HCT116 (cell line): ENCODE data around the gene GDPD2.

ENCODE experiments used
- EZH2 ChIP-seq: fragments of 200-600 bp; sonication (generic); IDR thresholded peaks from 2 replicates; pipeline ENCODE4 v1.6.1; 2017; ENCODE audit warnings: antibody characterized with exemption, mixed run types
- EZH2phosphoT487 ChIP-seq: fragments of 200-600 bp; IDR thresholded peaks from 2 replicates; pipeline ENCODE4 v1.6.1; 2018; ENCODE audit warnings: antibody characterized with exemption, borderline replicate concordance
- POLR2A ChIP-seq: IDR thresholded peaks from 2 replicates; pipeline ENCODE4 v1.7.0; 2011; ENCODE audit warnings: borderline replicate concordance; ENCODE audit not compliant: insufficient read depth, insufficient read length; ENCODE audit errors: extremely low read depth
- SP1 ChIP-seq: IDR thresholded peaks from 2 replicates; pipeline ENCODE4 v1.6.1; 2012; ENCODE audit warnings: low read depth
- TF ChIP-seq, protein P1 (sequence below), 3 experiments: fragments of 200-600 bp in 1 of 3; sonication (generic) in 1 of 3; IDR thresholded peaks in 2 of 3; conservative IDR thresholded peaks in 1 of 3; 2 replicates each; pipeline ENCODE4 v1.5.1; 2012 to 2017; ENCODE audit warnings: low read depth in 2 of 3, low read length in 2 of 3, antibody characterized with exemption in 1 of 3, borderline replicate concordance in 1 of 3, control low read depth in 1 of 3, mild to moderate bottlenecking in 1 of 3, mixed read lengths in 1 of 3, mixed run types in 1 of 3, moderate library complexity in 1 of 3; ENCODE audit not compliant: insufficient read depth in 1 of 3
- TF ChIP-seq, protein P2 (sequence below): IDR thresholded peaks from 2 replicates; pipeline ENCODE4 v1.6.1; 2012; ENCODE audit warnings: low read depth

DNA sequence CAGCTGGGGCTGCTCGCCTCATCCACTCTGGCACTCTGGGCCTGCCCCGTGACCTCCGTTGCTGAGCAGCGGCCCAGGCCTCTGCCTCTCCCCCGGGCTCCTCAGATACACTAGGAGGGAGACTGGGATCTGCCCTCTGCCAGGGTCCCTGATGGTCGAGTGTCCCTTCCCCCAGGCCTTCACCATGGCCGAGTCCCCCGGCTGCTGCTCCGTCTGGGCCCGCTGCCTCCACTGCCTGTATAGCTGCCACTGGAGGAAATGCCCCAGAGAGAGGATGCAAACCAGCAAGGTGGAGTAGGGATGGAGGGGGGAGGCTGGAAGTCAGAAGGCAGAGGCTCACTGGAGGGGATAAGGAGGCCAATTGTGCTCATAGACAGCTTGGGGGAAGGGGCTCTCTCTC lies 1.7 kb downstream of the GDPD2 start:
- TF ChIP-seq, protein P1, sequence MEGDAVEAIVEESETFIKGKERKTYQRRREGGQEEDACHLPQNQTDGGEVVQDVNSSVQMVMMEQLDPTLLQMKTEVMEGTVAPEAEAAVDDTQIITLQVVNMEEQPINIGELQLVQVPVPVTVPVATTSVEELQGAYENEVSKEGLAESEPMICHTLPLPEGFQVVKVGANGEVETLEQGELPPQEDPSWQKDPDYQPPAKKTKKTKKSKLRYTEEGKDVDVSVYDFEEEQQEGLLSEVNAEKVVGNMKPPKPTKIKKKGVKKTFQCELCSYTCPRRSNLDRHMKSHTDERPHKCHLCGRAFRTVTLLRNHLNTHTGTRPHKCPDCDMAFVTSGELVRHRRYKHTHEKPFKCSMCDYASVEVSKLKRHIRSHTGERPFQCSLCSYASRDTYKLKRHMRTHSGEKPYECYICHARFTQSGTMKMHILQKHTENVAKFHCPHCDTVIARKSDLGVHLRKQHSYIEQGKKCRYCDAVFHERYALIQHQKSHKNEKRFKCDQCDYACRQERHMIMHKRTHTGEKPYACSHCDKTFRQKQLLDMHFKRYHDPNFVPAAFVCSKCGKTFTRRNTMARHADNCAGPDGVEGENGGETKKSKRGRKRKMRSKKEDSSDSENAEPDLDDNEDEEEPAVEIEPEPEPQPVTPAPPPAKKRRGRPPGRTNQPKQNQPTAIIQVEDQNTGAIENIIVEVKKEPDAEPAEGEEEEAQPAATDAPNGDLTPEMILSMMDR (IDR thresholded peaks at IDR 0.05 in 2 of 3, conservative IDR thresholded peaks at IDR 0.05 in 1 of 3; ENCODE audit: borderline replicate concordance in 1 of 3, insufficient read depth in 1 of 3, low read depth in 2 of 3, low read length in 2 of 3): no peak
- TF ChIP-seq, protein P2, sequence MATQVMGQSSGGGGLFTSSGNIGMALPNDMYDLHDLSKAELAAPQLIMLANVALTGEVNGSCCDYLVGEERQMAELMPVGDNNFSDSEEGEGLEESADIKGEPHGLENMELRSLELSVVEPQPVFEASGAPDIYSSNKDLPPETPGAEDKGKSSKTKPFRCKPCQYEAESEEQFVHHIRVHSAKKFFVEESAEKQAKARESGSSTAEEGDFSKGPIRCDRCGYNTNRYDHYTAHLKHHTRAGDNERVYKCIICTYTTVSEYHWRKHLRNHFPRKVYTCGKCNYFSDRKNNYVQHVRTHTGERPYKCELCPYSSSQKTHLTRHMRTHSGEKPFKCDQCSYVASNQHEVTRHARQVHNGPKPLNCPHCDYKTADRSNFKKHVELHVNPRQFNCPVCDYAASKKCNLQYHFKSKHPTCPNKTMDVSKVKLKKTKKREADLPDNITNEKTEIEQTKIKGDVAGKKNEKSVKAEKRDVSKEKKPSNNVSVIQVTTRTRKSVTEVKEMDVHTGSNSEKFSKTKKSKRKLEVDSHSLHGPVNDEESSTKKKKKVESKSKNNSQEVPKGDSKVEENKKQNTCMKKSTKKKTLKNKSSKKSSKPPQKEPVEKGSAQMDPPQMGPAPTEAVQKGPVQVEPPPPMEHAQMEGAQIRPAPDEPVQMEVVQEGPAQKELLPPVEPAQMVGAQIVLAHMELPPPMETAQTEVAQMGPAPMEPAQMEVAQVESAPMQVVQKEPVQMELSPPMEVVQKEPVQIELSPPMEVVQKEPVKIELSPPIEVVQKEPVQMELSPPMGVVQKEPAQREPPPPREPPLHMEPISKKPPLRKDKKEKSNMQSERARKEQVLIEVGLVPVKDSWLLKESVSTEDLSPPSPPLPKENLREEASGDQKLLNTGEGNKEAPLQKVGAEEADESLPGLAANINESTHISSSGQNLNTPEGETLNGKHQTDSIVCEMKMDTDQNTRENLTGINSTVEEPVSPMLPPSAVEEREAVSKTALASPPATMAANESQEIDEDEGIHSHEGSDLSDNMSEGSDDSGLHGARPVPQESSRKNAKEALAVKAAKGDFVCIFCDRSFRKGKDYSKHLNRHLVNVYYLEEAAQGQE: no peak
- TF ChIP-seq POLR2A: no peak
- no peak for TF ChIP-seq EZH2phosphoT487
- no peak for TF ChIP-seq EZH2
- no peak for TF ChIP-seq SP1
